HG03135 (cell line): Measurements from ENCODE around the gene NFX1.

Experiments used
- ATAC-seq: cut with Tn5 transposase; IDR thresholded peaks from one replicate; pipeline ENCODE4 v1.9.1; 2021; ENCODE audit warnings: mild to moderate bottlenecking, moderate library complexity; ENCODE audit not compliant: unreplicated experiment

Gene NFX1

GRCh38 chr9:33290247-33291030, at the start of gene NFX1:
Gene NFX1, plus strand, starts transcription at chr9:33290516. Its CDS starts 57 bp downstream, at chr9:33290573.
- peak; percentile 82 for ATAC-seq

- ATAC-seq, result no peak
Measured at GRCh38 chr9:33241298-33241697, 49.0 kb upstream of the NFX1 start.

GRCh38 chr9:33242609-33243134, 47.6 kb upstream of the NFX1 start:
- ATAC-seq, result no peak

GRCh38 chr9:33244137-33244784, 46.1 kb upstream of the NFX1 start:
- no peak for ATAC-seq

- ATAC-seq, result no peak
Measured at GRCh38 chr9:33245341-33245740, 45.0 kb upstream of the NFX1 start.

GRCh38 chr9:33246269-33246860, 44.0 kb upstream of the NFX1 start:
- ATAC-seq, result no peak

- no peak for ATAC-seq
Measured at GRCh38 chr9:33248606-33249005, 41.7 kb upstream of the NFX1 start.

- no peak for ATAC-seq
Measured at GRCh38 chr9:33249087-33249658, 41.1 kb upstream of the NFX1 start.

- ATAC-seq, result no peak
Measured at GRCh38 chr9:33249983-33250382, 40.3 kb upstream of the NFX1 start.

GRCh38 chr9:33250458-33250995, 39.8 kb upstream of the NFX1 start:
- no peak for ATAC-seq

GRCh38 chr9:33254211-33254610, 36.1 kb upstream of the NFX1 start:
- no peak for ATAC-seq

- no peak for ATAC-seq
Measured at GRCh38 chr9:33255014-33255413, 35.3 kb upstream of the NFX1 start.

- ATAC-seq, result no peak
Measured at GRCh38 chr9:33255471-33255870, 34.8 kb upstream of the NFX1 start.

GRCh38 chr9:33256236-33256635, 34.1 kb upstream of the NFX1 start:
- no peak for ATAC-seq

GRCh38 chr9:33257276-33257675, 33.0 kb upstream of the NFX1 start:
- no peak for ATAC-seq

- ATAC-seq, result no peak
Measured at GRCh38 chr9:33260372-33260771, 29.9 kb upstream of the NFX1 start.

GRCh38 chr9:33263131-33264002, 26.9 kb upstream of the NFX1 start:
- ATAC-seq, result peak; percentile 5

GRCh38 chr9:33264003-33264472, 26.3 kb upstream of the NFX1 start:
- peak; percentile 31 for ATAC-seq

GRCh38 chr9:33264473-33265177, 25.7 kb upstream of the NFX1 start, which contains the start of the genes BAG1 and CHMP5:
Gene BAG1, minus strand, starts transcription at chr9:33264708.
Gene CHMP5, plus strand, starts transcription at chr9:33265049. Its CDS starts 30 bp downstream, at chr9:33265079.
- ATAC-seq, result peak; percentile 83
